LNCAP (cell line): ENCODE measurements around the gene CATSPER3.

Source experiments
- CTCF ChIP-seq: fragments of 450-650 bp; IDR thresholded peaks from 2 replicates; pipeline ENCODE4 v1.5.1; 2017; ENCODE audit warnings: mild to moderate bottlenecking

Gene CATSPER3

GRCh38 chr5:135024956-135025729 lies 57.4 kb downstream of the CATSPER3 start:
- TF ChIP-seq CTCF, result no peak

GRCh38 chr5:135025730-135026644 lies 58.3 kb downstream of the CATSPER3 start:
- no peak for TF ChIP-seq CTCF

GRCh38 chr5:135026645-135027265 lies 59.0 kb downstream of the CATSPER3 start:
- no peak for TF ChIP-seq CTCF

GRCh38 chr5:135027266-135027696 lies 59.6 kb downstream of the CATSPER3 start:
- no peak for TF ChIP-seq CTCF

- TF ChIP-seq CTCF, result no peak
Measured at GRCh38 chr5:135027697-135028615, 60.2 kb downstream of the CATSPER3 start.

- TF ChIP-seq CTCF, result no peak
Measured at GRCh38 chr5:135028791-135029476, 61.2 kb downstream of the CATSPER3 start.
